IMR-90 (cell line): ENCODE results near the gene SLC9A3. TPM values are rescaled to one million over a fixed set of nuclear protein-coding genes. Genes with fewer than 3 reads are reported as not detected.

ENCODE experiments used
- ATAC-seq: fragments of 200-7000 bp; cut with Tn5 transposase; 2 replicates; pipeline ENCODE4 v1.9.1; 2020; ENCODE audit warnings: low read depth, mild to moderate bottlenecking, moderate library complexity
- BruUV-seq: library from RNA; stranded (reverse); fragments of 400-500 nt; replicated peaks from 2 replicates; lab custom pipeline; 2021; lab: Mats Ljungman, UMichigan
- CTCF ChIA-PET: fragments of 300-600 bp; formaldehyde crosslinking; extraction: SDS; loops from one replicate; lab custom pipeline; 2021; ENCODE audit warnings: antibody characterized with exemption; lab: Yijun Ruan, JAX
- POLR2A ChIA-PET: fragments of 300-600 bp; sonication (Branson Sonifier 250); formaldehyde crosslinking; loops from one replicate; lab custom pipeline; 2022; ENCODE audit warnings: antibody characterized with exemption; ENCODE audit not compliant: unreplicated experiment; lab: Charles Lee
- DNase-seq: peaks from one replicate; pipeline ENCODE4 v3.0.0; 2013
- H2AFZ ChIP-seq: replicated peaks from 2 replicates; pipeline ENCODE3; 2013; ENCODE audit warnings: low read length, mild to moderate bottlenecking; ENCODE audit not compliant: poor library complexity
- H2AK5ac ChIP-seq: 2 replicates; pipeline ENCODE4 v1.6.1; 2013; ENCODE audit warnings: low read depth, low read length, inconsistent platforms
- H2AK9ac ChIP-seq: replicated peaks from 2 replicates; pipeline ENCODE3; 2013; ENCODE audit warnings: mild to moderate bottlenecking, low read depth, low read length, moderate library complexity; ENCODE audit not compliant: poor library complexity
- H2BK120ac ChIP-seq: 2 replicates; pipeline ENCODE4 v1.6.1; 2013; ENCODE audit warnings: low read depth, low read length, inconsistent platforms
- H2BK15ac ChIP-seq: 3 replicates; pipeline ENCODE4 v1.6.1; 2013; ENCODE audit warnings: low read depth, low read length, inconsistent platforms
- H2BK20ac ChIP-seq: 2 replicates; pipeline ENCODE4 v1.6.1; 2013; ENCODE audit warnings: low read depth, mild to moderate bottlenecking, inconsistent platforms, low read length, moderate library complexity
- H2BK5ac ChIP-seq: 2 replicates; pipeline ENCODE4 v1.6.1; 2013; ENCODE audit warnings: mild to moderate bottlenecking, low read depth, low read length, inconsistent platforms; ENCODE audit not compliant: poor library complexity, severe bottlenecking
- H3K14ac ChIP-seq: replicated peaks from 2 replicates; pipeline ENCODE4 v1.6.1; 2013; ENCODE audit warnings: low read depth, low read length, inconsistent platforms
- H3K18ac ChIP-seq: 2 replicates; pipeline ENCODE4 v1.6.1; 2013; ENCODE audit warnings: low read depth, low read length, control low read depth
- H3K23ac ChIP-seq: 2 replicates; pipeline ENCODE4 v1.6.1; 2013; ENCODE audit warnings: low read depth, low read length, inconsistent platforms
- H3K27ac ChIP-seq: 2 replicates; pipeline ENCODE4 v1.5.1; 2013; ENCODE audit warnings: mild to moderate bottlenecking, control low read depth, low read length; ENCODE audit not compliant: insufficient read depth
- H3K27me3 ChIP-seq: 2 replicates; pipeline ENCODE4 v1.6.1; 2013; ENCODE audit warnings: low read length; ENCODE audit not compliant: control insufficient read depth, insufficient read depth
- H3K36me3 ChIP-seq: 2 replicates; pipeline ENCODE4 v1.6.1; 2013; ENCODE audit warnings: low read length, mixed read lengths; ENCODE audit not compliant: control insufficient read depth, insufficient read depth
- H3K4ac ChIP-seq: 2 replicates; pipeline ENCODE4 v1.6.1; 2013; ENCODE audit warnings: low read depth, low read length, inconsistent platforms
- H3K4me1 ChIP-seq: 2 replicates; pipeline ENCODE4 v1.6.1; 2013; ENCODE audit warnings: low read length, mixed read lengths; ENCODE audit not compliant: control insufficient read depth, insufficient read depth
- H3K4me2 ChIP-seq: 2 replicates; pipeline ENCODE4 v1.6.1; 2013; ENCODE audit warnings: low read depth, mild to moderate bottlenecking, control low read depth, low read length, moderate library complexity
- H3K4me3 ChIP-seq: 2 replicates; pipeline ENCODE4 v1.5.1; 2013; ENCODE audit warnings: low read depth, mild to moderate bottlenecking, control low read depth, low read length, moderate library complexity; ENCODE audit not compliant: insufficient read depth
- H3K56ac ChIP-seq: 2 replicates; pipeline ENCODE4 v1.6.1; 2013; ENCODE audit warnings: low read length, inconsistent platforms; ENCODE audit not compliant: insufficient read depth; ENCODE audit errors: extremely low read depth
- H3K79me1 ChIP-seq, 2 experiments: 2 replicates each; pipeline ENCODE4 v1.6.1; 2013; ENCODE audit warnings: low read length in 2 of 2, inconsistent platforms in 1 of 2, low read depth in 1 of 2
- H3K9ac ChIP-seq: 2 replicates; pipeline ENCODE4 v1.6.1; 2013; ENCODE audit warnings: low read depth, low read length, control low read depth
- H3K9me1 ChIP-seq: 2 replicates; pipeline ENCODE4 v1.6.1; 2013; ENCODE audit warnings: low read length, inconsistent platforms; ENCODE audit not compliant: insufficient read depth
- H3K9me3 ChIP-seq: 2 replicates; pipeline ENCODE4 v1.6.1; 2013; ENCODE audit warnings: low read length; ENCODE audit not compliant: control insufficient read depth, insufficient read depth
- H4K20me1 ChIP-seq: 2 replicates; pipeline ENCODE4 v1.6.1; 2013; ENCODE audit warnings: low read length, inconsistent platforms; ENCODE audit not compliant: insufficient read depth
- H4K5ac ChIP-seq: 2 replicates; pipeline ENCODE4 v1.6.1; 2013; ENCODE audit warnings: mild to moderate bottlenecking, low read depth, low read length, control low read depth
- H4K8ac ChIP-seq, 2 experiments: 2 replicates each; pipeline ENCODE4 v1.6.1; 2013; ENCODE audit warnings: low read depth in 2 of 2, low read length in 2 of 2, control low read depth in 1 of 2, inconsistent platforms in 1 of 2
- H4K91ac ChIP-seq: 2 replicates; pipeline ENCODE4 v1.6.1; 2013; ENCODE audit warnings: low read depth, low read length, inconsistent platforms; ENCODE audit not compliant: insufficient read depth
- MAFK ChIP-seq: IDR thresholded peaks from 2 replicates; pipeline ENCODE4 v1.6.1; 2012; ENCODE audit warnings: low read depth, low read length, improper control_type of control experiment
- MAZ ChIP-seq: IDR thresholded peaks from 2 replicates; pipeline ENCODE4 v1.6.1; 2012; ENCODE audit warnings: low read depth, mild to moderate bottlenecking, low read length, improper control_type of control experiment, moderate library complexity, borderline replicate concordance
- MXI1 ChIP-seq: IDR thresholded peaks from 2 replicates; pipeline ENCODE4 v1.6.1; 2012; ENCODE audit warnings: low read depth, mild to moderate bottlenecking, low read length, moderate library complexity, borderline replicate concordance
- NFE2L2 ChIP-seq: fragments of 150-350 bp; IDR thresholded peaks from 2 replicates; pipeline ENCODE4 v1.6.1; 2016; ENCODE audit warnings: low read depth, mild to moderate bottlenecking, low read length
- POLR2A ChIP-seq: IDR thresholded peaks from 2 replicates; pipeline ENCODE4 v1.6.1; 2012; ENCODE audit warnings: mild to moderate bottlenecking, low read depth, low read length
- RAD21 ChIP-seq: IDR thresholded peaks from 2 replicates; pipeline ENCODE4 v1.6.1; 2012; ENCODE audit warnings: low read length, improper control_type of control experiment
- SMC3 ChIP-seq: fragments of 150-350 bp; IDR thresholded peaks from 2 replicates; pipeline ENCODE4 v1.6.1; 2016; ENCODE audit warnings: low read depth, mild to moderate bottlenecking, antibody characterized with exemption, low read length, moderate library complexity
- WGBS, 2 experiments: methylation state at CpG; one replicate each; pipeline versions ENCODE4 v1.1.5 to v1.1.7; 2013; ENCODE audit warnings: missing lambda C conversion rate in 2 of 2; ENCODE audit not compliant: insufficient read length in 1 of 2; ENCODE audit errors: extremely low coverage in 2 of 2; 5-methylcytosine and 5-hydroxymethylcytosine counted together
- dilution Hi-C: fragments of 300-500 bp; cut with HindIII; formaldehyde crosslinking; loops from one replicate; pipeline ENCODE4 v1.14.3; 2018; ENCODE audit warnings: low sequenced_read_pairs; ENCODE audit not compliant: unreplicated experiment
- in situ Hi-C: fragments of 300-500 bp; cut with MboI; formaldehyde crosslinking; loops from 3 replicates; pipeline ENCODE4 v1.14.3; 2019; ENCODE audit warnings: low sequenced_read_pairs, inconsistent platforms, mixed read lengths
- intact Hi-C: fragments of 100-400 bp; cut with micrococcal nuclease; formaldehyde crosslinking; loops from 2 replicates; pipeline ENCODE4 v1.10.0; 2022
- polyA plus RNA-seq, 3 experiments: library from polyadenylated mRNA; depleted of rRNA; stranded (reverse); fragments of >200 nt; gene quantifications; 2 replicates each; pipeline ENCODE4 v1.2.3, GENCODE V29; 2012; ENCODE audit warnings: low replicate concordance in 1 of 3
- total RNA-seq: library from RNA; depleted of rRNA; stranded (reverse); fragments of >200 nt; gene quantifications from 2 replicates; pipeline ENCODE4 v1.2.3, GENCODE V29; 2012
- TF ChIP-seq, protein P1 (sequence below): fragments of 150-350 bp; IDR thresholded peaks from 2 replicates; pipeline ENCODE4 v1.6.1; 2017; ENCODE audit warnings: mild to moderate bottlenecking, antibody characterized with exemption, low read length, low read depth

SLC9A3 gene
- total and polyA plus RNA-seq, 2 of the 4 experiments (the other 2 are of a cell fraction), result 0.72 to 1.5 TPM

DNA sequence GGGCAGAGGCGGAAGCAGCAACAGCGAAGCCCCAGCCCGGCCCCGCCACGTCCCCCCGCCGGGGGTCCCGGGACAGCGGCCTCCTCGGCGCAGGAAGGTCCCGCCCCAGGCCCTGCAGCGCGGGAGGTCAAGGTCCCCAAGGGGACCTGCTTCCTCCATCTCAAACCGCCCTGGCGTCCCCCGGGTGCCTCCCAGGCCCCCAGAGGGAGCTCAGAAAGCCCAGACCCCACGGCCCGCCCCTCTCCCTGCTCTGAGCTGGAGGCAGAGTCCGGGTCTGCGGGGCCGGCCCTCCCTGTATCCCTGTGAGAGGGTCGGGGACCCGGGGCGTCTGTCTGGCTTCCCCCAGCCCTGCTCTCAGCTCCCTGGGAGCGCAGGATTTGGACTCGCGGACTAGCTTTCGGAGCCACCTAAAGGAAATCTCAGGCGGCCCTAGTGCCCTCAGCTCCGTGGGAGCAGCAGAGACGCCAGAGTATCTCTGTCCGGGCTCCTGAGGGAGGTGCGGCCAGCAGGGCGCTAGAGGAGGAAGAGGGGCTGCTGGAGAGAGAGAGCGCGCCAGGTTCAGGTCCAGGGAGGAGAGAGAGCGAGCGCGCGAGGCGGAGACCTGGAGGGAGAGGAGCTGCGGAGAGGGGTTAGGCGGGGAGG lies 50.6 kb downstream of the SLC9A3 start:
- Histone ChIP-seq H3K4ac (peak overlapping the region; percentile 64), H3K4me2 (peak overlapping the region; percentile 78), H3K18ac (no peak overlapping the region), H3K27me3 (no peaks in the 10 kb centered on the region), H3K56ac (no peak overlapping the region), H2AFZ (peak overlapping the region; percentile 89), H3K23ac (peak overlapping the region; percentile 25), H4K8ac (no peak overlapping the region; a peak in 1 of 4 replicates), H3K4me1 (peaks cover 7% of the 10 kb centered on the region; the same call in 1 of the 2 replicates), H3K4me3 (peak overlapping the region; percentile 79), H3K9ac (peak overlapping the region; percentile 49), H4K5ac (no peak overlapping the region), H2AK5ac (no peak overlapping the region; the same call in 1 of the 2 replicates), H3K79me1 (peaks cover 15 to 33% of the 10 kb centered on the region in 2 experiments), H2AK9ac (peak overlapping the region; percentile 94), H2BK20ac (no peak overlapping the region), H4K20me1 (peaks cover 4% of the 10 kb centered on the region; the same call in 1 of the 2 replicates), H3K27ac (peak overlapping the region; percentile 52; the same call in 1 of the 2 replicates), H4K91ac (no peak overlapping the region; the same call in 1 of the 2 replicates), H3K9me1 (peaks cover 4% of the 10 kb centered on the region), H2BK15ac (no peak overlapping the region), H2BK120ac (no peak overlapping the region), H2BK5ac (peak overlapping the region; percentile 36), H3K36me3 (peaks cover 12% of the 10 kb centered on the region), H3K14ac (no peak overlapping the region), H3K9me3 (no peaks in the 10 kb centered on the region)
- TF ChIP-seq MAFK (no peak), MAZ (no peak), POLR2A (no peak), NFE2L2 (no peak), MXI1 (no peak), SMC3 (no peak), RAD21 (no peak)
- TF ChIP-seq, protein P1, sequence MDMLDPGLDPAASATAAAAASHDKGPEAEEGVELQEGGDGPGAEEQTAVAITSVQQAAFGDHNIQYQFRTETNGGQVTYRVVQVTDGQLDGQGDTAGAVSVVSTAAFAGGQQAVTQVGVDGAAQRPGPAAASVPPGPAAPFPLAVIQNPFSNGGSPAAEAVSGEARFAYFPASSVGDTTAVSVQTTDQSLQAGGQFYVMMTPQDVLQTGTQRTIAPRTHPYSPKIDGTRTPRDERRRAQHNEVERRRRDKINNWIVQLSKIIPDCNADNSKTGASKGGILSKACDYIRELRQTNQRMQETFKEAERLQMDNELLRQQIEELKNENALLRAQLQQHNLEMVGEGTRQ, result no peak
- dilution Hi-C loops, result no loop called here
- ATAC-seq, result peak; percentile 7
- ChIA-PET CTCF (no interaction called here), POLR2A (interaction anchor here (0.6 kb wide), 1 partner anchor 317 kb away, joined by 4 read pairs; no protein-coding TSS in a partner anchor)
- WGBS, 2 experiments, result 0% methylated on average over 7 of the region's 44 CpGs; no CpG with 5 or more reads in 1 of the 2 experiments
- intact Hi-C loops, result loop anchor here (10.0 kb wide), 1 partner anchor 431 kb away; no protein-coding TSS in a partner anchor
- BruUV-seq, result no TSS peak
- in situ Hi-C loops, result no loop called here
- peak; percentile 34 for DNase-seq
